NB4 (cell line): ENCODE results near the gene FBXW8.

ENCODE experiments used
- MAX ChIP-seq: IDR thresholded peaks from 2 replicates; pipeline ENCODE4 v1.6.1; 2011; ENCODE audit warnings: low read depth, low read length
- MYC ChIP-seq: IDR thresholded peaks from 2 replicates; pipeline ENCODE4 v1.6.1; 2011; ENCODE audit warnings: low read depth, low read length
- POLR2A ChIP-seq: IDR thresholded peaks from 2 replicates; pipeline ENCODE4 v1.6.1; 2011; ENCODE audit warnings: mild to moderate bottlenecking; ENCODE audit not compliant: insufficient read length; ENCODE audit errors: extremely low read depth
- TF ChIP-seq, protein P1 (sequence below): IDR thresholded peaks from one replicate; pipeline ENCODE4 v1.5.1; 2012; ENCODE audit warnings: low read depth, low read length

GRCh38 chr12:117037289-117038022, 126.7 kb downstream of the FBXW8 start:
- TF ChIP-seq, protein P1, sequence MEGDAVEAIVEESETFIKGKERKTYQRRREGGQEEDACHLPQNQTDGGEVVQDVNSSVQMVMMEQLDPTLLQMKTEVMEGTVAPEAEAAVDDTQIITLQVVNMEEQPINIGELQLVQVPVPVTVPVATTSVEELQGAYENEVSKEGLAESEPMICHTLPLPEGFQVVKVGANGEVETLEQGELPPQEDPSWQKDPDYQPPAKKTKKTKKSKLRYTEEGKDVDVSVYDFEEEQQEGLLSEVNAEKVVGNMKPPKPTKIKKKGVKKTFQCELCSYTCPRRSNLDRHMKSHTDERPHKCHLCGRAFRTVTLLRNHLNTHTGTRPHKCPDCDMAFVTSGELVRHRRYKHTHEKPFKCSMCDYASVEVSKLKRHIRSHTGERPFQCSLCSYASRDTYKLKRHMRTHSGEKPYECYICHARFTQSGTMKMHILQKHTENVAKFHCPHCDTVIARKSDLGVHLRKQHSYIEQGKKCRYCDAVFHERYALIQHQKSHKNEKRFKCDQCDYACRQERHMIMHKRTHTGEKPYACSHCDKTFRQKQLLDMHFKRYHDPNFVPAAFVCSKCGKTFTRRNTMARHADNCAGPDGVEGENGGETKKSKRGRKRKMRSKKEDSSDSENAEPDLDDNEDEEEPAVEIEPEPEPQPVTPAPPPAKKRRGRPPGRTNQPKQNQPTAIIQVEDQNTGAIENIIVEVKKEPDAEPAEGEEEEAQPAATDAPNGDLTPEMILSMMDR: no peak
- TF ChIP-seq MYC (no peak), POLR2A (no peak), MAX (no peak)
